HepG2 (cell line): ENCODE measurements around the gene ARL5A. TPM values are rescaled to one million over a fixed set of nuclear protein-coding genes. Genes with fewer than 3 reads are reported as not detected.

Experiments used
- AGO1 ChIP-seq: fragments of 200-400 bp; formaldehyde crosslinking; IDR thresholded peaks from 2 replicates; pipeline ENCODE4 v1.6.1; 2017; ENCODE audit warnings: mild to moderate bottlenecking, low read depth, low read length, moderate library complexity; ENCODE audit not compliant: poor library complexity, severe bottlenecking
- ATF7-NPFF ChIP-seq: sonication (generic); formaldehyde crosslinking; IDR thresholded peaks from 2 replicates; pipeline ENCODE4 v1.8.1; 2023; ENCODE audit warnings: mild to moderate bottlenecking, low read depth, missing genetic modification reagents, moderate library complexity
- BORCS8-MEF2B ChIP-seq: sonication (generic); formaldehyde crosslinking; IDR thresholded peaks from 2 replicates; pipeline ENCODE4 v1.8.0; 2022; ENCODE audit warnings: mild to moderate bottlenecking, missing genetic modification reagents
- CBX1 ChIP-seq: IDR thresholded peaks from one replicate; pipeline ENCODE4 v1.6.1; 2016; ENCODE audit warnings: antibody characterized with exemption, low read depth
- FOXJ3 ChIP-seq: sonication (generic); formaldehyde crosslinking; IDR thresholded peaks from 2 replicates; pipeline ENCODE4 v1.4.0; 2020; ENCODE audit warnings: missing genetic modification reagents, mild to moderate bottlenecking, borderline replicate concordance
- FOXO1 ChIP-seq: sonication (generic); formaldehyde crosslinking; IDR thresholded peaks from 2 replicates; pipeline ENCODE4 v1.4.0; 2020; ENCODE audit warnings: missing genetic modification reagents
- GATAD2A ChIP-seq: IDR thresholded peaks from 2 replicates; pipeline ENCODE4 v1.6.1; 2016
- HES4 ChIP-seq: sonication (generic); formaldehyde crosslinking; IDR thresholded peaks from 2 replicates; pipeline ENCODE4 v1.9.0; 2021; ENCODE audit warnings: mild to moderate bottlenecking, missing genetic modification reagents, borderline replicate concordance
- HMG20B ChIP-seq: conservative IDR thresholded peaks from 2 replicates; pipeline ENCODE4 v1.6.1; 2016; ENCODE audit warnings: missing genetic modification reagents, missing compliant biosample characterization
- HNF1B ChIP-seq: sonication (generic); formaldehyde crosslinking; IDR thresholded peaks from 2 replicates; pipeline ENCODE4 v1.5.1; 2020; ENCODE audit warnings: mild to moderate bottlenecking, moderate library complexity, missing genetic modification reagents
- MNT ChIP-seq: fragments of 450-650 bp; IDR thresholded peaks from 2 replicates; pipeline ENCODE4 v1.6.1; 2016
- NFAT5 ChIP-seq: sonication (generic); formaldehyde crosslinking; IDR thresholded peaks from 2 replicates; pipeline ENCODE4 v1.4.0; 2020; ENCODE audit warnings: missing genetic modification reagents
- STAG1 ChIP-seq: sonication (generic); formaldehyde crosslinking; IDR thresholded peaks from 2 replicates; pipeline ENCODE4 v1.4.0; 2020; ENCODE audit warnings: missing genetic modification reagents
- ZFYVE20 ChIP-seq: sonication (generic); formaldehyde crosslinking; IDR thresholded peaks from 2 replicates; pipeline ENCODE4 v1.8.0; 2023; ENCODE audit warnings: low read depth, mild to moderate bottlenecking, moderate library complexity, missing genetic modification reagents, borderline replicate concordance
- ZNF12 ChIP-seq: sonication (generic); formaldehyde crosslinking; IDR thresholded peaks from 2 replicates; pipeline ENCODE4 v1.5.0; 2020; ENCODE audit warnings: missing genetic modification reagents
- ZNF430 ChIP-seq: sonication (generic); formaldehyde crosslinking; IDR thresholded peaks from 2 replicates; pipeline ENCODE4 v1.9.0; 2021; ENCODE audit warnings: mild to moderate bottlenecking, missing genetic modification reagents
- ZNF431 ChIP-seq: sonication (generic); formaldehyde crosslinking; IDR thresholded peaks from 2 replicates; pipeline ENCODE4 v1.9.0; 2022; ENCODE audit warnings: missing genetic modification reagents, low read depth, mild to moderate bottlenecking, borderline replicate concordance
- ZNF616 ChIP-seq: sonication (generic); formaldehyde crosslinking; IDR thresholded peaks from 2 replicates; pipeline ENCODE4 v1.5.0; 2020; ENCODE audit warnings: low read depth, mild to moderate bottlenecking, missing genetic modification reagents
- ZNF704 ChIP-seq: sonication (generic); formaldehyde crosslinking; IDR thresholded peaks from 2 replicates; pipeline ENCODE4 v1.8.1; 2023; ENCODE audit warnings: mild to moderate bottlenecking, inconsistent platforms, moderate library complexity, missing genetic modification reagents, borderline replicate concordance
- polyA plus RNA-seq, 8 experiments: library from polyadenylated mRNA; depleted of rRNA in 3 of 8; stranded (reverse) in 7 of 8; unstranded in 1 of 8; fragments of >200 nt; fragmentation: Illumina TruSeq in 4 of 8; extraction: Trizol in 4 of 8; gene quantifications; 2 replicates each; pipeline versions ENCODE4 v1.2.1 to v1.2.3, GENCODE V29; 2011 to 2016; ENCODE audit warnings: low read depth in 4 of 8, missing spikeins in 1 of 8, mixed read lengths in 1 of 8; ENCODE audit not compliant: insufficient read depth in 1 of 8
- total RNA-seq, 5 experiments: library from RNA; depleted of rRNA; stranded (reverse); fragments of >200 nt; fragmentation: Illumina TruSeq; extraction: Trizol; gene quantifications; 2 replicates each; pipeline ENCODE4 v1.2.3, GENCODE V29; 2016; ENCODE audit warnings: low read depth in 1 of 5

The ARL5A gene
- total and polyA plus RNA-seq, 2 of the 13 experiments (the other 11 are each of a cell fraction or from before 2014, with no cell fraction given) = 47.5 to 149 TPM

GRCh38 chr2:151828143-151828889 is at the start of gene ARL5A (continued):
- TF ChIP-seq STAG1 (peak; percentile 19; the same call in 1 of the 2 replicates), AGO1 (peak; percentile 67), ZFYVE20 (no peak), ZNF704 (CRISPR knock-in tag) (no peak; the same call in 1 of the 2 replicates), FOXJ3 (0 out of 2 replicates have a peak, but pooled peaks have one; percentile 33), MNT (peak; percentile 39), ZNF12 (CRISPR knock-in tag) (peak; percentile 26; the same call in 1 of the 2 replicates), CBX1 (peak; percentile 90), ZNF430 (CRISPR knock-in tag) (peak; percentile 93), HMG20B (CRISPR knock-in tag) (no peak), HES4 (peak; percentile 97), NFAT5 (CRISPR knock-in tag) (peak; percentile 77; the same call in 1 of the 2 replicates), ZNF431 (peak; percentile 98), FOXO1 (CRISPR knock-in tag) (peak; percentile 63), BORCS8-MEF2B (peak; percentile 76; the same call in 1 of the 2 replicates), ATF7-NPFF (CRISPR knock-in tag) (peak; percentile 99), HNF1B (peak; percentile 68), GATAD2A (CRISPR knock-in tag) (peak; percentile 63), ZNF616 (CRISPR knock-in tag) (peak; percentile 79; the same call in 1 of the 2 replicates)
